Esophagus muscularis mucosa (tissue), 4 donors: Measurements from ENCODE around the gene ATP11C. TPM values are rescaled to one million over a fixed set of nuclear protein-coding genes. Genes with fewer than 3 reads are reported as not detected.
"Not testable (repeated sequence)": the region's sequence is repeated elsewhere in the genome, so short reads cannot be mapped to it uniquely, and the experiment has no call there.

Source experiments
- DNase-seq: peaks from one replicate; pipeline ENCODE4 v3.0.0-alpha.2; 2017; ENCODE audit errors: extremely low spot score
- H3K27ac ChIP-seq, 4 donors: fragments of 200-600 bp; sonication (generic); replicated peaks in 1 of 4; 1 replicate in 3 of 4; 2 replicates in 1 of 4; pipeline ENCODE4 v1.5.1; 2016 to 2019; ENCODE audit warnings: mild to moderate bottlenecking in 1 of 4
- H3K27me3 ChIP-seq, 4 donors: fragments of 200-600 bp; sonication (generic); one replicate each; pipeline versions ENCODE4 v1.5.1 to v1.6.0; 2016 to 2019
- H3K36me3 ChIP-seq, 4 donors: fragments of 200-600 bp; sonication (generic); one replicate each; pipeline ENCODE4 v1.5.1; 2016 to 2019
- H3K4me1 ChIP-seq, 4 donors: fragments of 200-600 bp; sonication (generic); one replicate each; pipeline ENCODE4 v1.5.1; 2016 to 2019
- H3K4me3 ChIP-seq, 4 donors: fragments of 200-600 bp; sonication (generic); 1 replicate in 2 of 4; 2 replicates in 2 of 4; pipeline ENCODE4 v1.5.1; 2016 to 2019; ENCODE audit warnings: mild to moderate bottlenecking in 4 of 4, moderate library complexity in 1 of 4
- H3K9me3 ChIP-seq, 4 donors: fragments of 200-600 bp; sonication (generic); 1 replicate in 3 of 4; 2 replicates in 1 of 4; pipeline ENCODE4 v1.5.1; 2016 to 2019
- EP300 ChIP-seq: sonication (generic); formaldehyde crosslinking; IDR thresholded peaks from one replicate; pipeline ENCODE4 v1.6.1; 2017; ENCODE audit warnings: antibody characterized with exemption
- POLR2A ChIP-seq: fragments of 450-650 bp; IDR thresholded peaks from one replicate; pipeline ENCODE4 v1.6.1; 2017; ENCODE audit warnings: antibody characterized with exemption, moderate library complexity, mild to moderate bottlenecking, low read depth
- POLR2AphosphoS5 ChIP-seq, 2 donors: sonication (generic); formaldehyde crosslinking; IDR thresholded peaks; one replicate each; pipeline ENCODE4 v1.6.1; 2017; ENCODE audit warnings: antibody characterized with exemption in 2 of 2
- WGBS: methylation state at CpG from one replicate; pipeline ENCODE4 v1.1.5; 2018; 5-methylcytosine and 5-hydroxymethylcytosine counted together
- intact Hi-C: fragments of 100-400 bp; cut with DNase I; formaldehyde crosslinking; loops from one replicate; pipeline ENCODE4 v1.15.1; 2023
- total RNA-seq, 4 donors: library from RNA; depleted of rRNA; stranded (reverse); fragments of >200 nt; gene quantifications; one replicate each; pipeline versions ENCODE4 v1.1.0 to v1.2.1, GENCODE V29; 2016
- TF ChIP-seq, protein P1 (sequence below), 3 experiments: fragments of 200-600 bp in 2 of 3; fragments of 450-650 bp in 1 of 3; sonication (generic) in 2 of 3; IDR thresholded peaks; one replicate each; pipeline ENCODE4 v1.5.1; 2017 to 2019; ENCODE audit warnings: antibody characterized with exemption in 3 of 3, mild to moderate bottlenecking in 2 of 3, moderate library complexity in 1 of 3

ATP11C gene
- total RNA-seq, 4 donors from 2014 or later = 17.9 to 29.2 (median 22.4) TPM

DNA sequence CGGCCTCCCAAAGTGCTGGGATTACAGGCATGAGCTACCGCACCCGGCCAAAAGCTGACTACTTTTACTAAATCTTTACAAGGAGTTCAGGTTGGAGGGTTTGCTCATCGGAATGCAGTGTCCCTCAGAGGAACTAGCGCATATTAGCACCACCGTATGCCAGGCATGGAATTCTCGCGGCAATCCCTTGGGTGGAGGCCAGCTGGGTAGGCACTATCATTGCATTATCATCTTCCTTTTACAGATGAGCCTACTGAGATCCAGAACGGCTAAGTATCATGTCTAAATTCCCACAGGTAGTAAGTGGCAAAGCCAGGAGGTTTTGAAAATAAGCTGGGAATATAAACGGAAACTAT, 38.5 kb upstream of the ATP11C start:
- H3K36me3 ChIP-seq = no peaks in the 10 kb centered on the region
- peaks cover 0 to 5% (median 0%) of the 10 kb centered on the region in 4 donors for H3K4me1 ChIP-seq
- WGBS = 57% methylated on average over 10 of the region's 10 CpGs
- no peak for TF ChIP-seq POLR2A
- TF ChIP-seq, protein P1, sequence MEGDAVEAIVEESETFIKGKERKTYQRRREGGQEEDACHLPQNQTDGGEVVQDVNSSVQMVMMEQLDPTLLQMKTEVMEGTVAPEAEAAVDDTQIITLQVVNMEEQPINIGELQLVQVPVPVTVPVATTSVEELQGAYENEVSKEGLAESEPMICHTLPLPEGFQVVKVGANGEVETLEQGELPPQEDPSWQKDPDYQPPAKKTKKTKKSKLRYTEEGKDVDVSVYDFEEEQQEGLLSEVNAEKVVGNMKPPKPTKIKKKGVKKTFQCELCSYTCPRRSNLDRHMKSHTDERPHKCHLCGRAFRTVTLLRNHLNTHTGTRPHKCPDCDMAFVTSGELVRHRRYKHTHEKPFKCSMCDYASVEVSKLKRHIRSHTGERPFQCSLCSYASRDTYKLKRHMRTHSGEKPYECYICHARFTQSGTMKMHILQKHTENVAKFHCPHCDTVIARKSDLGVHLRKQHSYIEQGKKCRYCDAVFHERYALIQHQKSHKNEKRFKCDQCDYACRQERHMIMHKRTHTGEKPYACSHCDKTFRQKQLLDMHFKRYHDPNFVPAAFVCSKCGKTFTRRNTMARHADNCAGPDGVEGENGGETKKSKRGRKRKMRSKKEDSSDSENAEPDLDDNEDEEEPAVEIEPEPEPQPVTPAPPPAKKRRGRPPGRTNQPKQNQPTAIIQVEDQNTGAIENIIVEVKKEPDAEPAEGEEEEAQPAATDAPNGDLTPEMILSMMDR (IDR thresholded peaks at IDR 0.05) = no peak
- TF ChIP-seq POLR2AphosphoS5 (IDR thresholded peaks at IDR 0.05) = no peak
- TF ChIP-seq EP300 = no peak
- no peak for DNase-seq
- no peak overlapping the region for H3K27ac ChIP-seq
- no peak overlapping the region for H3K4me3 ChIP-seq
- H3K9me3 ChIP-seq = no peaks in the 10 kb centered on the region
- H3K27me3 ChIP-seq = peaks cover 0 to 9% (median 0%) of the 10 kb centered on the region in 4 donors
- intact Hi-C loops = no loop called here

DNA sequence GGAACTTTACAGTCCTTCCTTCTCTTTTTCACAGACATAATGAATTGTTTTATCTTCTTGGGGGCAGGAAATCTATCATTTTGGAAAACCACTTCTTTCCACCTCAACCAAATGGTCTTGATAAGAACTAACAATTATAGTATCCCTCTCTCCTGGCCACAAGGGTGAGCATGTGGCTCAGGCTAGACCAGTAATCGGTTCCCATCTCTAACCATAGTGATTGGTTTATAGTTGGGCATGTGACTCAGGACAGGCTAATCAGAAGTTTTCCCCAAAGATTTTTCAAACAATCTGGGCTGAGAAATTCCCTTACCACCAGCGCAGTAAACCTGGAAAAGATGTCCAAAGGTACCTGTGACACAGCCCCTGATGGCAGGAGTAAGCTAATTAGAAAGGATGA, 36.4 kb upstream of the ATP11C start:
- Histone ChIP-seq H3K4me1 (peaks cover 0 to 5% (median 0%) of the 10 kb centered on the region in 4 donors), H3K27me3 (peaks cover 0 to 9% (median 0%) of the 10 kb centered on the region in 4 donors), H3K4me3 (no peak overlapping the region), H3K9me3 (no peaks in the 10 kb centered on the region), H3K27ac (no peak overlapping the region), H3K36me3 (no peaks in the 10 kb centered on the region)
- no peak for TF ChIP-seq EP300
- TF ChIP-seq, protein P1 (IDR thresholded peaks at IDR 0.05) = no peak
- no peak for TF ChIP-seq POLR2AphosphoS5 (IDR thresholded peaks at IDR 0.05)
- TF ChIP-seq POLR2A = no peak
- intact Hi-C loops = no loop called here
- WGBS = 67% methylated on average over 2 of the region's 2 CpGs
- DNase-seq = no peak

- WGBS = 75% methylated on average over 3 of the region's 3 CpGs
- TF ChIP-seq POLR2A (no peak), POLR2AphosphoS5 (IDR thresholded peaks at IDR 0.05) (no peak), EP300 (no peak)
- TF ChIP-seq, protein P1 (IDR thresholded peaks at IDR 0.05) = no peak
- Histone ChIP-seq H3K27ac (no peak overlapping the region), H3K36me3 (no peaks in the 10 kb centered on the region), H3K4me3 (no peak overlapping the region), H3K4me1 (peaks cover 0 to 5% (median 0%) of the 10 kb centered on the region in 4 donors), H3K9me3 (no peaks in the 10 kb centered on the region), H3K27me3 (peaks cover 0 to 9% (median 0%) of the 10 kb centered on the region in 4 donors)
- no peak for DNase-seq
- intact Hi-C loops = no loop called here
These were observed 34.9 kb upstream of the ATP11C start for GRCh38 chrX:139967750-139968149.

GRCh38 chrX:139967300-139967699, 34.4 kb upstream of the ATP11C start:
- no peaks in the 10 kb centered on the region for H3K9me3 ChIP-seq
- no peak overlapping the region for H3K27ac ChIP-seq
- no peak overlapping the region for H3K4me3 ChIP-seq
- peaks cover 0 to 7% (median 0%) of the 10 kb centered on the region in 4 donors for H3K27me3 ChIP-seq
- 53% methylated on average over 4 of the region's 4 CpGs for WGBS
- H3K4me1 ChIP-seq = peaks cover 0 to 5% (median 0%) of the 10 kb centered on the region in 4 donors
- H3K36me3 ChIP-seq = no peaks in the 10 kb centered on the region
- no peak for TF ChIP-seq EP300
- no peak for TF ChIP-seq POLR2A
- TF ChIP-seq POLR2AphosphoS5 (IDR thresholded peaks at IDR 0.05) = no peak
- TF ChIP-seq, protein P1 (IDR thresholded peaks at IDR 0.05) = no peak
- intact Hi-C loops = no loop called here
- no peak for DNase-seq

- WGBS = 66% methylated on average over 3 of the region's 3 CpGs
- H3K27me3 ChIP-seq, H3K4me3 ChIP-seq, DNase-seq, H3K27ac ChIP-seq, intact Hi-C loops, H3K4me1 ChIP-seq, H3K36me3 ChIP-seq, H3K9me3 ChIP-seq: not testable (repeated sequence)
These were observed 33.3 kb upstream of the ATP11C start for GRCh38 chrX:139966159-139966558.
